Loucy (cell line): ENCODE measurements around the gene FAM200C.

Experiments
- H2AFZ ChIP-seq: fragments of 200-600 bp; sonication (generic); 2 replicates; pipeline ENCODE4 v1.6.0; 2016; ENCODE audit warnings: antibody characterized with exemption, mild to moderate bottlenecking, low read length, moderate library complexity
- H3F3A ChIP-seq: fragments of 200-600 bp; 2 replicates; pipeline ENCODE4 v1.6.0; 2016; ENCODE audit warnings: antibody characterized with exemption, low read depth, mild to moderate bottlenecking
- H3K27me3 ChIP-seq: fragments of 200-600 bp; sonication (generic); 2 replicates; pipeline ENCODE4 v1.6.1; 2014; ENCODE audit warnings: low read length, mild to moderate bottlenecking; ENCODE audit not compliant: insufficient read depth, poor library complexity, severe bottlenecking
- H3K36me3 ChIP-seq: fragments of 200-600 bp; sonication (generic); 2 replicates; pipeline ENCODE4 v1.6.1; 2016; ENCODE audit warnings: low read length; ENCODE audit not compliant: insufficient read depth
- H3K4me1 ChIP-seq: fragments of 200-600 bp; sonication (generic); 2 replicates; pipeline ENCODE4 v1.5.1; 2014; ENCODE audit warnings: low read length, mild to moderate bottlenecking; ENCODE audit not compliant: insufficient read depth, poor library complexity, severe bottlenecking
- H3K4me2 ChIP-seq: fragments of 200-600 bp; sonication (generic); 2 replicates; pipeline ENCODE4 v1.6.0; 2014; ENCODE audit warnings: antibody characterized with exemption, low read length, low read depth, mild to moderate bottlenecking; ENCODE audit not compliant: poor library complexity, severe bottlenecking
- H3K4me3 ChIP-seq: fragments of 200-600 bp; sonication (generic); 2 replicates; pipeline ENCODE4 v1.5.1; 2014; ENCODE audit warnings: low read length, mild to moderate bottlenecking, mixed read lengths; ENCODE audit not compliant: poor library complexity, severe bottlenecking
- H3K79me2 ChIP-seq: fragments of 200-600 bp; sonication (generic); 2 replicates; pipeline ENCODE4 v1.6.1; 2014; ENCODE audit warnings: low read length; ENCODE audit not compliant: insufficient read depth
- H3K9ac ChIP-seq: fragments of 200-600 bp; sonication (generic); 2 replicates; pipeline ENCODE4 v1.6.0; 2014; ENCODE audit warnings: mild to moderate bottlenecking, low read depth, low read length, moderate library complexity; ENCODE audit not compliant: poor library complexity, severe bottlenecking
- H3K9me2 ChIP-seq: fragments of 200-600 bp; sonication (generic); replicated peaks from 2 replicates; pipeline ENCODE4 v1.6.1; 2016; ENCODE audit warnings: low read depth, low read length, mixed read lengths
- H3K9me3 ChIP-seq: fragments of 200-600 bp; sonication (generic); 2 replicates; pipeline ENCODE4 v1.6.1; 2014; ENCODE audit warnings: mild to moderate bottlenecking, antibody characterized with exemption, low read length, low read depth; ENCODE audit not compliant: insufficient read depth
- H4K20me1 ChIP-seq: fragments of 200-600 bp; sonication (generic); 2 replicates; pipeline ENCODE4 v1.6.0; 2014; ENCODE audit warnings: antibody characterized with exemption, low read length, mild to moderate bottlenecking; ENCODE audit not compliant: insufficient read depth, poor library complexity, severe bottlenecking
- CTCF ChIP-seq: fragments of 200-600 bp; sonication (generic); conservative IDR thresholded peaks from 2 replicates; pipeline ENCODE4 v1.5.1; 2014; ENCODE audit warnings: mild to moderate bottlenecking, antibody characterized with exemption, low read length
- EZH2phosphoT487 ChIP-seq: fragments of 200-600 bp; IDR thresholded peaks from 2 replicates; pipeline ENCODE4 v1.6.1; 2018; ENCODE audit warnings: antibody characterized with exemption, mild to moderate bottlenecking, moderate library complexity, borderline replicate concordance

FAM200C gene

GRCh38 chr5:160432196-160432595, 32.3 kb upstream of the FAM200C start:
- Histone ChIP-seq H3K9me2 (no peaks in the 10 kb centered on the region), H3K4me2 (no peak overlapping the region), H3K4me1 (peaks cover 11% of the 10 kb centered on the region), H3K9ac (no peak overlapping the region), H2AFZ (no peak overlapping the region), H3K27me3 (no peaks in the 10 kb centered on the region), H3K79me2 (peaks cover 10% of the 10 kb centered on the region), H3K4me3 (no peak overlapping the region), H3K36me3 (peaks cover 17% of the 10 kb centered on the region; the same call in 1 of the 2 replicates), H3F3A (no peaks in the 10 kb centered on the region), H4K20me1 (no peaks in the 10 kb centered on the region), H3K9me3 (no peaks in the 10 kb centered on the region)
- TF ChIP-seq EZH2phosphoT487: no peak
- no peak for TF ChIP-seq CTCF

GRCh38 chr5:160427607-160428006, 27.8 kb upstream of the FAM200C start:
- peak overlapping the region; percentile 20 for H3K4me2 ChIP-seq
- H4K20me1 ChIP-seq: peaks cover 16% of the 10 kb centered on the region
- H3K9ac ChIP-seq: no peak overlapping the region
- H3F3A ChIP-seq: peaks cover 10% of the 10 kb centered on the region; the same call in 1 of the 2 replicates
- H3K4me3 ChIP-seq: no peak overlapping the region
- H3K27me3 ChIP-seq: no peaks in the 10 kb centered on the region
- H3K36me3 ChIP-seq: peaks cover 17% of the 10 kb centered on the region; the same call in 1 of the 2 replicates
- H3K79me2 ChIP-seq: peaks cover 56% of the 10 kb centered on the region
- no peaks in the 10 kb centered on the region for H3K9me2 ChIP-seq
- no peaks in the 10 kb centered on the region for H3K9me3 ChIP-seq
- H2AFZ ChIP-seq: no peak overlapping the region
- no peak for TF ChIP-seq EZH2phosphoT487
- no peak for TF ChIP-seq CTCF
- H3K4me1 ChIP-seq: peaks cover 25% of the 10 kb centered on the region

DNA sequence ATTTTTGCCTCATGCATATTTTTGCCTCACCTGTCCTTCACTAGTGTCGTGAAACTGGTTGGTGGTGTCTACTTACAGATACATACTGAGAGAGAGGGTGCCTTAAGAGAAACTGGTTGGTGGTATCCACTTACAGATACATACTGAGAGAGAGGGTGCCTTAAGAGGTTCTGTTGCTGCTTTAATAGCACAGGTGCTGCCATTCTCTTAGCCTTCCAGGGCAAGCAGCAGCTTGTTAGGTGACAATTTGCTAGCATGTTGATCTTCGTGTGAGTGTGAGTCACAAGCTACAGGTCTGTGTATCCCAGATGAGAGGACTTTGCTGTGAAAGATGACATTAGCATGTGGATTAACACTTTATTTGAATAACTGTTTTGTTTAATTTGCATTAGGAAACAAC, 23.2 kb upstream of the FAM200C start:
- H3K4me1 ChIP-seq: peaks cover 40% of the 10 kb centered on the region
- no peaks in the 10 kb centered on the region for H3K9me2 ChIP-seq
- H3K79me2 ChIP-seq: peaks cover 70% of the 10 kb centered on the region
- H3K9ac ChIP-seq: peak overlapping the region; percentile 97
- H3K4me2 ChIP-seq: peak overlapping the region; percentile 84
- H4K20me1 ChIP-seq: peaks cover 21% of the 10 kb centered on the region
- peaks cover 10% of the 10 kb centered on the region; the same call in 1 of the 2 replicates for H3F3A ChIP-seq
- 0 out of 2 replicates have a peak, but pooled peaks cover 8% of the 10 kb centered on the region for H3K36me3 ChIP-seq
- H3K27me3 ChIP-seq: no peaks in the 10 kb centered on the region
- H3K4me3 ChIP-seq: peak overlapping the region; percentile 90
- TF ChIP-seq CTCF: no peak
- TF ChIP-seq EZH2phosphoT487: no peak
- no peak overlapping the region for H2AFZ ChIP-seq
- no peaks in the 10 kb centered on the region for H3K9me3 ChIP-seq
